Smooth muscle cell of the brain vasculature (primary cell): ENCODE results near the gene STK17A.
A peak's percentile ranks its signal among the peaks of the same experiment; 100 is the strongest.
"Not testable (repeated sequence)": the region's sequence is repeated elsewhere in the genome, so short reads cannot be mapped to it uniquely, and the experiment has no call there.

ENCODE experiments used
- DNase-seq: peaks from one replicate; pipeline ENCODE4 v3.0.0-alpha.2; 2012; ENCODE audit warnings: low read depth, low spot score

The STK17A gene

GRCh38 chr7:43568529-43568928, 14.4 kb upstream of the STK17A start:
- no peak for DNase-seq

- DNase-seq: no peak
Observed at GRCh38 chr7:43569424-43569823, 13.5 kb upstream of the STK17A start.

- no peak for DNase-seq
Observed at GRCh38 chr7:43570688-43571365, 12.1 kb upstream of the STK17A start.

- DNase-seq: peak; percentile 74
Observed at GRCh38 chr7:43572516-43573049, 10.3 kb upstream of the STK17A start.

GRCh38 chr7:43573832-43574231, 9.1 kb upstream of the STK17A start:
- not testable (repeated sequence) for DNase-seq

GRCh38 chr7:43575506-43575905, 7.4 kb upstream of the STK17A start:
- no peak for DNase-seq

GRCh38 chr7:43576241-43576640, 6.7 kb upstream of the STK17A start:
- DNase-seq: no peak

- DNase-seq: no peak
Observed at GRCh38 chr7:43577485-43577951, 5.4 kb upstream of the STK17A start.

GRCh38 chr7:43583424-43584194, 701 bp downstream of the STK17A start:
- DNase-seq: no peak

GRCh38 chr7:43584195-43584586, 1.3 kb downstream of the STK17A start:
- no peak for DNase-seq

- not testable (repeated sequence) for DNase-seq
Observed at GRCh38 chr7:43584733-43585132, 1.8 kb downstream of the STK17A start.

- no peak for DNase-seq
Observed at GRCh38 chr7:43585562-43585961, 2.7 kb downstream of the STK17A start.

- no peak for DNase-seq
Observed at GRCh38 chr7:43586251-43586900, 3.5 kb downstream of the STK17A start.

- DNase-seq: no peak
Observed at GRCh38 chr7:43588477-43589132, 5.7 kb downstream of the STK17A start.

GRCh38 chr7:43589133-43589478, 6.2 kb downstream of the STK17A start:
- DNase-seq: no peak

GRCh38 chr7:43589728-43590127, 6.8 kb downstream of the STK17A start:
- DNase-seq: no peak

GRCh38 chr7:43590862-43591557, 8.1 kb downstream of the STK17A start:
- DNase-seq: no peak

GRCh38 chr7:43591558-43592180, 8.8 kb downstream of the STK17A start:
- DNase-seq: no peak

- no peak for DNase-seq
Observed at GRCh38 chr7:43592326-43592725, 9.4 kb downstream of the STK17A start.

- DNase-seq: no peak
Observed at GRCh38 chr7:43593010-43593409, 10.1 kb downstream of the STK17A start.

- no peak for DNase-seq
Observed at GRCh38 chr7:43594020-43594419, 11.1 kb downstream of the STK17A start.
